Activated CD4-positive, CD25-positive, alpha-beta regulatory T cell treated with anti-CD3 and anti-CD28 coated beads, Interleukin-2, amount 50 U/mL, for 16 hours (primary cell): ENCODE data around the gene GNB1L.

ENCODE experiments used
- DNase-seq: peaks from one replicate; pipeline ENCODE4 v3.0.0-alpha.2; 2020; ENCODE audit warnings: low read depth, low spot score

GNB1L gene

DNA sequence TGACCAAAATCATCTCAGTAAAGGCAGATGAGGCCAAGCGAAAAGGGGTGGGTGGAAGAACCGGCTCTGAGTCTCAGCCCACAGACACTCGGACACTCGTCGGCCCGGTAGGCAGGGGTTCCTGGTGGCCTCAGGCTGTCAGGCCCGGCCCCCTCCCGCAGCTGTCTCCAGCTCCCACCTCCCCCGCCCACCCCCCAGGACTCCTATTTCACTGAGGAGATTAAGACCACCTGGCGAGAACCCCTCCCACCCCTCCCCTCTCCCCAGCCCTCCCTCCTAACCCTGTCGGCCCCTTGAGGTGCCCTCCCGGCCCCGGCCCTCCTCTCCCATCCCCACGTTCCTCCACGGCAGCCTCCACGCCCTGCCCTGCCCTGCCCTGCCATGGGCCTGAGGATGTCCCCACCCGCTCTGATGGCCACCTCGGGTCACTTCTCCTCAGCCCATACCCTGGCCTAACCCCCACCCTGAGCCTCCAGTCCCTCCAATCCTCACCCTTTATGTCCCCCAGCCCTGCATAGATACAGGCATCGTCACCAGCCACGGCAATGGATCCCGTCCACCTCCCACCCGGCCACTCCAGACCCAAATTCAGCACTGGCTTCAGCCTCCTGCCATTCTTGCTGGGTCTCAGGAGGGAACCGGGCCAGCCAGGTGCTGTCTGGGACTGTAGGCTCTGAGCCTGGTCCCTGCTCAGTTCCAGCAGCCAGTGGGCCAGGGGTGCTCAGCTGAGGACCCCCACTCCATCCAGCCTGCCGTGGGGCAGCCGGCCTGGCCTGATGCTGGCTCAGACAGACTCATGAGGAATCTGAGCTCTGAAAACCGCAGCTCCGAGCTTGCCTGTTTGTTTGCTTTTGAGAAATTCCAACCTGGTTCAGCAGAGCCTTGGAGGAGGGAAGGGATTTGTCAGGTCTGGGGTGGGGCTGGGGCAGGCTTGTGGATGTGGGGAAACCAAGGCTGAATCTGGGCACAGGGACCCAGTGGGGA is 103.9 kb downstream of the GNB1L start:
- no peak for DNase-seq

DNA sequence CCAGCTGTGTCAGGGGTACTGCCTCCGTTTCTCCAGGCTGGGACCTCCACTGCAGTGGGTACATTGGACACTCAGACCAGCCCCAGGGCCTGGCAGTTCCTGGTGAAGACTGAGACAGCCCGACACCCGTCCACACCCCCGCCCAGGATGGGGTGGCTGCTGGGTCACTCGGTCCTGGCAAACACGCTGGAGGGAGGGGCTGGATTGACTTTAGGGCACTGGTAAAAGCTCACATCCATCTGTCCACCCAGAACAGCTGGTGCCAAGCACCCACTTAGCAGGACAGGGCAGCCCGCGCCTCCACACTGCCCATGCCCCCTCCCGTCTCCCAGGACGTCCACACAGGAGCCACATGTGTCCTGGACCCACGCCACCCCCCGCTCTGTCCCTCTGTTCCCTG is 104.8 kb downstream of the GNB1L start:
- DNase-seq = no peak

- DNase-seq = no peak
Measured at GRCh38 chr22:19748991-19749664, 105.5 kb downstream of the GNB1L start.

GRCh38 chr22:19748139-19748538 is 106.5 kb downstream of the GNB1L start:
- DNase-seq = no peak

DNA sequence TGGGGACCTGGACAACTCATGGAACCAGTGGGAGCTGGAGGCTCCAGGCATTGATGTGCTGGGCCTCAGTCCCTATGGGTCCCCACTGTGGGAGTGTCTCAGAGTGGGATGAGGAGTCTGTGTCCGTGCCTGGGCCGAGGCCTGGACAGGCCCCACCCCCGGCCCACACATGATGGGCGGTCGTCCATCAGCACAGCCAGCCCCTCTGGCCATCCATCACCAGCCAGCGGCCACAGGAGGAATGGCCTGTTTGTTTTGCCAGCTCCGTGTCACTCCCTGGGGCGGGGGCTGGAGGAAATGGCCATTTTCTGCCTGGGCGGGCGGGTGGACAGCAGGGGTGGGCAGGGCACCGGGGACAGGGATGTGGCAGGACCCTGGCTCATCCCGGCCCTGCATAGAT is 107.1 kb downstream of the GNB1L start:
- DNase-seq = no peak

GRCh38 chr22:19746726-19747125 is 107.9 kb downstream of the GNB1L start:
- DNase-seq = no peak

GRCh38 chr22:19745155-19746101 is 109.2 kb downstream of the GNB1L start:
- DNase-seq = no peak

- no peak for DNase-seq
Measured at GRCh38 chr22:19744350-19745006, 110.2 kb downstream of the GNB1L start.

DNA sequence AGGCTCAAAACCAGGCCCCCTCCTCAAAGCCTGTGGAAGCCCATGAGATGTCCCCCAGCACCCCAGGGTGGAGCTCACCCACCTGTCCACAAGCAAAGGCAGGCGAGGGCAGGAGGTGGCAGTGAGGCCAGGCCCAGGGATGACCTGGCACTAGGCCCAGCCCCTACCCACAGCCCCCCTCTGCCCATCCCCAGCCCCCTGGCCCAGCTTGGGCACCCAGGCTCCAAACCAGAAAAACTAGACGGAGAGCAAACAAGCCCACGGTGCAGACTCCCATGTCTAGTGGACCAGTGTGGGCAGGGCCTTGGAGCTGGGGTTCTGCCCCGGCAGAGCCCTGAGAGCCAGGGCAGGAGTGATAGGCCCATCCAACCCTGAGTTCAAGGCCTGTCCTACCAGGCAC is 111.0 kb downstream of the GNB1L start:
- DNase-seq = no peak

DNA sequence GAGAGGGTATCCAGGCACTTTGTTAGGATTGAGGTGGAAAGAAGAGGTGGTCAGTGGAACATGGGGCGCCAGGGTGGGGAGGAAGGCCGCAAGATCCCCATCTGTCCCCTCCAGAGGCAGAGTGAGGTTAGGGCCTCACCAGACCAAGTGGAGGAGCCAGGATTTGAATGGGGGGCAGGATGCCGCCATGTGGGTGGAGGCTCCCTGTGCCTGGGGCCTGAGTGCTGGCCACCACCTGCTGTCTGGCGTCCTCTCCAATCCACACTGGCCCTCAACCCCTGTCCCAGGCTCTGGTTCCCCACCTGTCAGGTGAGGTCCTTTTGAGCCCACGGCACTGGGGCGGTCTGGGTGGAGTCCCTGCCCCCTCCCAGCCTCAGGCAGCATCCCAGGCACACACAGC is 111.6 kb downstream of the GNB1L start:
- DNase-seq = no peak

- no peak for DNase-seq
Measured at GRCh38 chr22:19742160-19743066, 112.3 kb downstream of the GNB1L start.

DNA sequence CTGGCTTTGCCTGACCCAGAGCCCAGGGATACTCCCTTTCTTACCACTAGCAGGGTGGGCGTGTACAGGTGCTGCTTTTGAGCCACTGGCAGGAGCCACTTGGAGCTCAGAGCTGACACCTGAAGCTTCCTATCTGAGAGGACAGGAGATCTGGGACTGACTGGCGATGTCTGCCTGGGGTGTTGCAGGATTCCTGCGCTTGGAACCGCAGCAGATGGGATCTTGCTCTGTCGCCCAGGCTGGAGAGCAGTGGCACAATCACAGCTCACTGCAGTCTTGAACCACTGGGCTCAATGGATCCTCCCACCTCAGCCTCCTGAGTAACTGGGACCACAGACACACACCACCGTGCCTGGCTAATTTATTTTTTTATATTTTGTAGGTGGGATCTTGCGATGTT is 113.6 kb downstream of the GNB1L start:
- no peak for DNase-seq

- DNase-seq = no peak
Measured at GRCh38 chr22:19740586-19740985, 114.1 kb downstream of the GNB1L start.

GRCh38 chr22:19739911-19740449 is 114.7 kb downstream of the GNB1L start:
- DNase-seq = no peak

GRCh38 chr22:19739448-19739895 is 115.2 kb downstream of the GNB1L start:
- DNase-seq = no peak

- no peak for DNase-seq
Measured at GRCh38 chr22:19738664-19739447, 115.8 kb downstream of the GNB1L start.

GRCh38 chr22:19737846-19738663 is 116.6 kb downstream of the GNB1L start:
- no peak for DNase-seq
